RWPE1 (cell line): ENCODE measurements around the gene PHACTR3.

ENCODE experiments used
- CTCF ChIA-PET: fragments of 350-600 bp; sonication (Branson Sonifier 250); formaldehyde crosslinking; extraction: SDS; loops from one replicate; lab custom pipeline; 2021; lab: Yijun Ruan, JAX
- POLR2A ChIA-PET: fragments of 400-600 bp; formaldehyde crosslinking; extraction: SDS; loops from one replicate; lab custom pipeline; 2020; ENCODE audit warnings: antibody characterized with exemption; ENCODE audit not compliant: low non-redundant PET; lab: Yijun Ruan, JAX
- DNase-seq: peaks from one replicate; pipeline ENCODE4 v3.0.0; 2012; ENCODE audit warnings: low spot score
- H3K27ac ChIP-seq: fragments of 450-650 bp; 2 replicates; pipeline ENCODE4 v1.5.1; 2017
- TF ChIP-seq, protein P1 (sequence below): fragments of 450-650 bp; conservative IDR thresholded peaks from 2 replicates; pipeline ENCODE4 v1.5.1; 2017; ENCODE audit warnings: low read depth, mild to moderate bottlenecking

PHACTR3 gene

DNA sequence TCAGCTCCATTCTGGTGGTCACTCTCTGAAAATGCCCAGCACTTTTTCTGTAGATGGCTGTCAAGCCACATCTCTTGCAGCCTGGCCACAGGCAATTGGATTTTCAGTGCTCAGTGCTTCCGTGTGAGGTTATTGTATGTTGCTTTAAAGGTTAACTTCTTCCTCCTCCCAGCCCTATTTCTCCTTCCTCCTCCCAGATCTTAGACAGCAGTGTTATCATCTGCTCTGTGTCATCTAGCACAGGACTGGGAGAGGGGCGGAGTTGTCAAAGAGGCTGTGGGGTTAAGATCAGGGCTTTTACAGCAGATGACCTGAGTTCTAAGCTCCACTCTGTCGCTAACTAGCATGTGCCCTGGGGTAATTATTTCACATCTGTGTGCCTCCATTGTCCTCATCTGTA lies 129.0 kb downstream of the PHACTR3 start:
- ChIA-PET POLR2A (no interaction called here), CTCF (interaction anchor here (0.6 to 1.1 kb wide), 2 partner anchors 26 to 162 kb away, joined by 3 to 4 read pairs; no protein-coding TSS in a partner anchor)
- DNase-seq: no peak
- TF ChIP-seq, protein P1, sequence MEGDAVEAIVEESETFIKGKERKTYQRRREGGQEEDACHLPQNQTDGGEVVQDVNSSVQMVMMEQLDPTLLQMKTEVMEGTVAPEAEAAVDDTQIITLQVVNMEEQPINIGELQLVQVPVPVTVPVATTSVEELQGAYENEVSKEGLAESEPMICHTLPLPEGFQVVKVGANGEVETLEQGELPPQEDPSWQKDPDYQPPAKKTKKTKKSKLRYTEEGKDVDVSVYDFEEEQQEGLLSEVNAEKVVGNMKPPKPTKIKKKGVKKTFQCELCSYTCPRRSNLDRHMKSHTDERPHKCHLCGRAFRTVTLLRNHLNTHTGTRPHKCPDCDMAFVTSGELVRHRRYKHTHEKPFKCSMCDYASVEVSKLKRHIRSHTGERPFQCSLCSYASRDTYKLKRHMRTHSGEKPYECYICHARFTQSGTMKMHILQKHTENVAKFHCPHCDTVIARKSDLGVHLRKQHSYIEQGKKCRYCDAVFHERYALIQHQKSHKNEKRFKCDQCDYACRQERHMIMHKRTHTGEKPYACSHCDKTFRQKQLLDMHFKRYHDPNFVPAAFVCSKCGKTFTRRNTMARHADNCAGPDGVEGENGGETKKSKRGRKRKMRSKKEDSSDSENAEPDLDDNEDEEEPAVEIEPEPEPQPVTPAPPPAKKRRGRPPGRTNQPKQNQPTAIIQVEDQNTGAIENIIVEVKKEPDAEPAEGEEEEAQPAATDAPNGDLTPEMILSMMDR: no peak
- H3K27ac ChIP-seq: no peak overlapping the region

DNA sequence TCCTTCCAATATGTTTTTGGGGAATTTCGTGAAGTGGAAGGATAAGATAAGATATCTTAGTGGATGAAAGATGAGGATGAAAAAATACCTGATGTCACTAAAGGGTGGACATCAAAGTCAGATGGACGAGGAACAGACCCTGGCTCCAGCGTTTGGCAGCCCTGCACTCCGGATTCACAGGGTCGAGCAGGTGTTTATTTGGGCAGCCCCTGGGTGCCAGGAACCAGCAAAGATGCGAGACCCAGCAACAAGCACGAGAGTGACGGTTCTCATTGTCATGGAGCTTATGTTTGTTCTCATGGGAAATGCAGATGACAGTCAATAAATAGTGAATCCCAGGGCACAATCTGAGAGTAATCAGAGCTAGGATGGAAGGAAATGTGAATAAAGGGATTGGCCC lies 131.1 kb downstream of the PHACTR3 start:
- ChIA-PET POLR2A (no interaction called here), CTCF (interaction anchor here (1.0 kb wide), 1 partner anchor 55 kb away, joined by 5 read pairs; no protein-coding TSS in a partner anchor)
- TF ChIP-seq, protein P1: no peak
- H3K27ac ChIP-seq: no peak overlapping the region
- DNase-seq: no peak

DNA sequence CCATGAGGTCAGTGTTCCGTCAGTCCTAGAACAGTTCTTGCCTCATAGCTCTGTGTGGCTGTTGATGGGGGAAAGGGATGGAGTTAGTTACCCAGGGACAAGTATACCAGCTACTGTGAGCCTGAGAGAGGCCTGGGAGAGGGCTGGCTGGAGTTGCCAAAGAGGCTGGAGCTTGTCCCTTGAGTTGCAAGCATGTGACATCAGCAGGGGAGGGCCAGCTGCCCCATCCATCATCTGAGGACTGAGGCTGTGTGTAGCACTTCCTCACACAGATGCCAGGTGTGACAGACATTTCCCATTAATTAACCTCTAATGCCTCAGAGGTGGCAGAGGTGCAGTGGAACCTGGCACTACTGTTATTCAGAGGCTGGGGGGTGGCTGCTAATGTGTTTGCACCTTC lies 131.6 kb downstream of the PHACTR3 start:
- POLR2A ChIA-PET: no interaction called here
- CTCF ChIA-PET: interaction anchor here (0.6 kb wide), 1 partner anchor 332 kb away, joined by 4 read pairs; no protein-coding TSS in a partner anchor
- TF ChIP-seq, protein P1: no peak
- H3K27ac ChIP-seq: no peak overlapping the region
- no peak for DNase-seq

DNA sequence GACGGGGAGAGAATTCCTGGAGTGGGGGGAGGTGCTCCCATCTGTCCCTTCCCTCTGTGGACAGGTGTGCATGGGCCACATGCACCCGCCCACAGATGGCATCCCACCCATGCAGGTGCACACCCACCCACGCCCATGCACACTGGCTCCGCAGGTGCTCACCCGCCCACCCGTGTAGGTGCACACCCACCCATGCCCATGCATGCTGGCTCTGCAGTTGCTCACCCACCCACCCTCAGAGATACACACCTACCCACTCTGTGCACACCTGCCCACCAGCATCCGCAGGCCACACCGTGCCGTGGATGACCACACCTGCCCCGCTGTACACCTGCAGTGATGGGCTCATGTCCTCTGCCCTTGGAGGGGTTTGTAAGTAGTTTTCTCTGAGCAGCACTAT lies 132.0 kb downstream of the PHACTR3 start:
- DNase-seq: no peak
- no peak overlapping the region for H3K27ac ChIP-seq
- TF ChIP-seq, protein P1: no peak
- POLR2A ChIA-PET: no interaction called here
- CTCF ChIA-PET: interaction anchor here (0.6 kb wide), 1 partner anchor 333 kb away, joined by 4 read pairs; no protein-coding TSS in a partner anchor

DNA sequence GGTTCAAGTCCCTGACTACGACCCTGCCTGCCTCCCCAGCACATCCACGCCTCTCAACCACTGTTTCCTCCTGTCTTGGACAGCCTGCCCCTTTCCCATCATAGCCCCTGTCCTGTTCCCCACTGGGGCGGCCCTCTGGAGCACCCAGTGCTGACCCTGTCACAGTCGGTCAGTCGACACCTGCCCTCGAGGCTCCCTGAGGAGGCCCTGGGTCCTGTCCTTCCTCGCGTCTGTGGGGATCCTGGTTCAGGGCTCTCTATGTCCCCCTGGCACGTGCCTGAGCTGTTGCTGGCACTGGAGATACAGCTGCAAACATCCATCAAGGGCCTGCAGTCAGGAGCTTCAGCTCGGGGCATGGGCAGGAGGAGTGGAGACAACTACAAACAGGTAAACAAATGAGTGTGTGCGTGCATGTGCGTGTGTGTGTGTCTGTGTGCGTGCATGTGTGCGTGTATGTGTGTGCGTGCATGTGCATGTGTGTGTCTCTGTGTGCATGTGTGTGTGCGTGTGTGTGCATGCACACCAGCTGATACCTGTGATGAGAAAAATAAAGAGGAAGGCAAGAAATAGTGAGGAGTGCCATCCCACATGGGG lies 132.8 kb downstream of the PHACTR3 start:
- TF ChIP-seq, protein P1: no peak
- H3K27ac ChIP-seq: no peak overlapping the region
- ChIA-PET POLR2A (no interaction called here), CTCF (interaction anchor here (0.6 to 0.7 kb wide), 2 partner anchors 11 to 1440 kb away, joined by 4 read pairs; no protein-coding TSS in a partner anchor)
- DNase-seq: no peak

DNA sequence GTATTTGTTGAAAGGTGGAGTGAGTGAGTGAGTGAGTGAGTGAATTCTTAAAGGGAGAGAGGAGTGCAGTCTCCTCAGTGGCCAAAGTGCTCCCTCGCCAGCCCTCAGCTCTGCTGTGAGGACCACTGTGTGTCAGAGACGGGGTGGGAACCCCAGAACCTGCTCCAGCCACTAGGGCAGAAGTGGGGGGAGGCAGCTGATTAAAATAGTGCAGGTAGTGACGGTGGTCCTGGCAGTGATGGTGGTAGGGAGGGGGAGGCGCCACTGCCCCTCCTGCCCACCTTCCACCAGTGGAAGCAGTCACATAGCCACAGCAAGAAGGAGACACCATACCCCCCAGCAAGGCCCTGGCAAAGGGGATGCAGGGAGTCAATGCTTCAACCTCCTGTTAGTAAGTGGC lies 133.5 kb downstream of the PHACTR3 start:
- no peak for DNase-seq
- POLR2A ChIA-PET: no interaction called here
- H3K27ac ChIP-seq: no peak overlapping the region
- TF ChIP-seq, protein P1: no peak
- CTCF ChIA-PET: interaction anchor here (0.5 to 0.7 kb wide), 2 partner anchors 11 to 720 kb away, joined by 4 read pairs; no protein-coding TSS in a partner anchor
